ENCODE results near the gene ADD2. TPM values are rescaled to one million over a fixed set of nuclear protein-coding genes. Genes with fewer than 3 reads are reported as not detected.
"Not testable (repeated sequence)": the region's sequence is repeated elsewhere in the genome, so short reads cannot be mapped to it uniquely, and the experiment has no call there.

ADD2 gene
- total RNA-seq, 1 experiment from 2014 or later = 0.23 TPM

DNA sequence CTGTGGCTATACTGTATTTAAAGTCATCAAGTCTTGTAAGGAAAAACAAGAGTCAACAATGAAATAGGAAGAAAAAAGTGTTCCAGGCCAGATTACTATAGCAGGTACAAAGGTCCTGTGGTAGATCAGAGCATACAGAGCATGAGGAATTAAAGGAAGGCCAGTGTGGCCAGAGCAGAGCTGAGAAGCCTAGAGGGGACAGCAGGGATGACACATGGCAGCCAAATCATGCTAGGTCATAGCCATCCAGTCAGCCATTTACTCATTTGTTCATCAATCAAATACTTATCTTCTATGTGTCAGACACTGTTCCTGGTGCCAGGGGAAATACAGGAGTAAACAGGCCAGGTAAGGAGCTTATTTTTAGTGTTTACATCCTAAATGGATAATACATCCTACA, 24.3 kb downstream of the ADD2 start:
- Mint-ChIP-seq H3K9me3 (ENCODE audit: unreplicated experiment) (peaks cover 7% of the 10 kb centered on the region), H3K36me3 (ENCODE audit: insufficient read depth, unreplicated experiment) (no peaks in the 10 kb centered on the region), H3K27me3 (ENCODE audit: insufficient read depth, unreplicated experiment) (peaks cover 11% of the 10 kb centered on the region), H3K4me3 (ENCODE audit: unreplicated experiment) (no peak overlapping the region), H3K27ac (ENCODE audit: low read depth, unreplicated experiment) (no peak overlapping the region), H3K4me1 (ENCODE audit: insufficient read depth, unreplicated experiment) (no peaks in the 10 kb centered on the region)
- TF ChIP-seq, protein P1, sequence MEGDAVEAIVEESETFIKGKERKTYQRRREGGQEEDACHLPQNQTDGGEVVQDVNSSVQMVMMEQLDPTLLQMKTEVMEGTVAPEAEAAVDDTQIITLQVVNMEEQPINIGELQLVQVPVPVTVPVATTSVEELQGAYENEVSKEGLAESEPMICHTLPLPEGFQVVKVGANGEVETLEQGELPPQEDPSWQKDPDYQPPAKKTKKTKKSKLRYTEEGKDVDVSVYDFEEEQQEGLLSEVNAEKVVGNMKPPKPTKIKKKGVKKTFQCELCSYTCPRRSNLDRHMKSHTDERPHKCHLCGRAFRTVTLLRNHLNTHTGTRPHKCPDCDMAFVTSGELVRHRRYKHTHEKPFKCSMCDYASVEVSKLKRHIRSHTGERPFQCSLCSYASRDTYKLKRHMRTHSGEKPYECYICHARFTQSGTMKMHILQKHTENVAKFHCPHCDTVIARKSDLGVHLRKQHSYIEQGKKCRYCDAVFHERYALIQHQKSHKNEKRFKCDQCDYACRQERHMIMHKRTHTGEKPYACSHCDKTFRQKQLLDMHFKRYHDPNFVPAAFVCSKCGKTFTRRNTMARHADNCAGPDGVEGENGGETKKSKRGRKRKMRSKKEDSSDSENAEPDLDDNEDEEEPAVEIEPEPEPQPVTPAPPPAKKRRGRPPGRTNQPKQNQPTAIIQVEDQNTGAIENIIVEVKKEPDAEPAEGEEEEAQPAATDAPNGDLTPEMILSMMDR (IDR thresholded peaks at IDR 0.05; ENCODE audit: unreplicated experiment) = no peak
- DNase-seq (ENCODE audit: unreplicated experiment) = no peak
- no TSS peak for BruUV-seq (replicated peaks)
- ChIA-PET CTCF (interaction anchor here (0.6 to 1.3 kb wide), 2 partner anchors 88 to 413 kb away, joined by 3 to 4 read pairs; no protein-coding TSS in a partner anchor), POLR2A (no interaction called here)
- intact Hi-C loops (cut with micrococcal nuclease) = no loop called here

GRCh38 chr2:70743068-70743467, 24.9 kb downstream of the ADD2 start:
- no peak for DNase-seq (ENCODE audit: unreplicated experiment)
- Mint-ChIP-seq H3K9me3 (ENCODE audit: unreplicated experiment) (peaks cover 7% of the 10 kb centered on the region), H3K27me3 (ENCODE audit: insufficient read depth, unreplicated experiment) (peaks cover 11% of the 10 kb centered on the region), H3K27ac (ENCODE audit: low read depth, unreplicated experiment) (no peak overlapping the region), H3K4me3 (ENCODE audit: unreplicated experiment) (no peak overlapping the region), H3K36me3 (ENCODE audit: insufficient read depth, unreplicated experiment) (no peaks in the 10 kb centered on the region), H3K4me1 (ENCODE audit: insufficient read depth, unreplicated experiment) (no peaks in the 10 kb centered on the region)
- intact Hi-C loops (cut with micrococcal nuclease) = no loop called here
- BruUV-seq (replicated peaks) = no TSS peak
- POLR2A ChIA-PET = no interaction called here
- TF ChIP-seq, protein P1 (IDR thresholded peaks at IDR 0.05; ENCODE audit: unreplicated experiment) = no peak
- CTCF ChIA-PET = interaction anchor here (0.6 to 1.3 kb wide), 2 partner anchors 87 to 390 kb away, joined by 3 read pairs; no protein-coding TSS in a partner anchor

GRCh38 chr2:70739492-70739891, 28.5 kb downstream of the ADD2 start:
- BruUV-seq (replicated peaks); intact Hi-C loops (cut with micrococcal nuclease); DNase-seq (ENCODE audit: unreplicated experiment); H3K4me3 Mint-ChIP-seq (ENCODE audit: unreplicated experiment); H3K4me1 Mint-ChIP-seq (ENCODE audit: insufficient read depth, unreplicated experiment); H3K36me3 Mint-ChIP-seq (ENCODE audit: insufficient read depth, unreplicated experiment); H3K9me3 Mint-ChIP-seq (ENCODE audit: unreplicated experiment); H3K27ac Mint-ChIP-seq (ENCODE audit: low read depth, unreplicated experiment): not testable (repeated sequence)
- POLR2A ChIA-PET = interaction anchor here (1.2 kb wide), 1 partner anchor 10 kb away, joined by 3 read pairs; no protein-coding TSS in a partner anchor
- CTCF ChIA-PET = interaction anchor here (1.1 kb wide), 1 partner anchor 180 kb away, joined by 4 read pairs; no protein-coding TSS in a partner anchor
- H3K27me3 Mint-ChIP-seq (ENCODE audit: insufficient read depth, unreplicated experiment) = peaks cover 27% of the 10 kb centered on the region

DNA sequence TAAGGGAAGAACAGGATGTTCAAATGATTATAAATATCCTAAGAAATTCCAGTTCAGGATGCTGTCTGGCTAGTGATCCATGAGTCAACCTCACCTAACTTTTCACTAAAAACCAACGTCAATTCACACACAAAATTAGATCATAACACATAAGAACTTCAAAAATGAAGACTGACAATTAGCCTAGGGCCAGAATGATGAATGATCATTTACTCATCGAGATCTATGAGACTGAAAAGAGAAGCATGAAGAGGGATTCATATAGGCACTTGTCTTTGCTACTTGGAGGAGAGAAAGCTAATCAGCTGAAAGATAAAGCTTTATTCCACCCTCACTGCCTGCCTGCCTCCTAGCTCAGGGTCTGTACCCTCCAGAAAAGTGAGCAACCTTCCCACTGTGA, 29.8 kb downstream of the ADD2 start:
- Mint-ChIP-seq H3K27me3 (ENCODE audit: insufficient read depth, unreplicated experiment) (peaks cover 38% of the 10 kb centered on the region), H3K9me3 (ENCODE audit: unreplicated experiment) (no peaks in the 10 kb centered on the region), H3K4me3 (ENCODE audit: unreplicated experiment) (no peak overlapping the region), H3K36me3 (ENCODE audit: insufficient read depth, unreplicated experiment) (no peaks in the 10 kb centered on the region), H3K4me1 (ENCODE audit: insufficient read depth, unreplicated experiment) (no peaks in the 10 kb centered on the region), H3K27ac (ENCODE audit: low read depth, unreplicated experiment) (no peak overlapping the region)
- TF ChIP-seq, protein P1 (IDR thresholded peaks at IDR 0.05; ENCODE audit: unreplicated experiment) = no peak
- POLR2A ChIA-PET = interaction anchor here (1.2 kb wide), 1 partner anchor 11 kb away, joined by 3 read pairs; no protein-coding TSS in a partner anchor
- no peak for DNase-seq (ENCODE audit: unreplicated experiment)
- CTCF ChIA-PET = interaction anchor here (0.6 to 0.7 kb wide), 2 partner anchors 52 to 1303 kb away, joined by 3 to 4 read pairs; no protein-coding TSS in a partner anchor
- intact Hi-C loops (cut with micrococcal nuclease) = no loop called here
- BruUV-seq (replicated peaks) = no TSS peak
